Body of pancreas (tissue), 4 donors: ENCODE data around the gene TFB2M. TPM values are rescaled to one million over a fixed set of nuclear protein-coding genes. Genes with fewer than 3 reads are reported as not detected.

Experiments
- ATAC-seq: fragments of 150-250 bp; one replicate; pipeline ENCODE4 v1.9.1; 2016
- DNase-seq, 4 donors: peaks; one replicate each; pipeline ENCODE4 v3.0.0-alpha.2; 2019
- H3K27ac ChIP-seq, 4 donors: fragments of 200-600 bp; sonication (generic); 1 replicate in 3 of 4; 2 replicates in 1 of 4; pipeline versions ENCODE4 v1.5.1 to v1.6.1; 2016 to 2019; ENCODE audit warnings: mild to moderate bottlenecking in 1 of 4, mixed read lengths in 1 of 4, moderate library complexity in 1 of 4
- H3K27me3 ChIP-seq, 2 donors: fragments of 200-600 bp; sonication (generic); one replicate each; pipeline ENCODE4 v1.6.0; 2016; ENCODE audit warnings: mild to moderate bottlenecking in 1 of 2
- H3K36me3 ChIP-seq, 2 donors: fragments of 200-600 bp; sonication (generic); replicated peaks in 1 of 2; 2 replicates each; pipeline ENCODE4 v1.5.1; 2016; ENCODE audit warnings: low read depth in 2 of 2; ENCODE audit not compliant: insufficient read depth in 1 of 2
- H3K4me1 ChIP-seq: fragments of 200-600 bp; sonication (generic); one replicate; pipeline ENCODE4 v1.6.0; 2016
- H3K4me3 ChIP-seq, 2 donors: fragments of 200-600 bp; sonication (generic); 1 replicate in 1 of 2; 2 replicates in 1 of 2; pipeline ENCODE4 v1.5.1; 2016 to 2019
- H3K9me3 ChIP-seq, 3 donors: fragments of 200-600 bp; sonication (generic); 1 replicate in 2 of 3; 2 replicates in 1 of 3; pipeline ENCODE4 v1.5.1; 2016
- POLR2A ChIP-seq, 3 donors: fragments of 450-650 bp; IDR thresholded peaks; one replicate each; pipeline ENCODE4 v1.6.1; 2016; ENCODE audit warnings: antibody characterized with exemption in 3 of 3, mild to moderate bottlenecking in 2 of 3
- WGBS, 2 donors: methylation state at CpG; one replicate each; pipeline ENCODE4 v1.1.5; 2017; 5-methylcytosine and 5-hydroxymethylcytosine counted together
- intact Hi-C: fragments of 100-400 bp; cut with DNase I; formaldehyde crosslinking; loops from one replicate; pipeline ENCODE4 v1.15.1; 2023
- total RNA-seq, 2 donors: library from RNA; depleted of rRNA; stranded (reverse); fragments of >200 nt; gene quantifications; one replicate each; pipeline ENCODE4 v1.1.0, GENCODE V29; 2016
- TF ChIP-seq, protein P1 (sequence below), 7 experiments: fragments of 450-650 bp in 4 of 7; fragments of 200-600 bp in 3 of 7; sonication (generic) in 3 of 7; IDR thresholded peaks; one replicate each; pipeline ENCODE4 v1.5.1; 2016 to 2019; ENCODE audit warnings: antibody characterized with exemption in 7 of 7

Gene TFB2M
- total RNA-seq, 2 donors from 2014 or later: 2.3 to 8.3 TPM

DNA sequence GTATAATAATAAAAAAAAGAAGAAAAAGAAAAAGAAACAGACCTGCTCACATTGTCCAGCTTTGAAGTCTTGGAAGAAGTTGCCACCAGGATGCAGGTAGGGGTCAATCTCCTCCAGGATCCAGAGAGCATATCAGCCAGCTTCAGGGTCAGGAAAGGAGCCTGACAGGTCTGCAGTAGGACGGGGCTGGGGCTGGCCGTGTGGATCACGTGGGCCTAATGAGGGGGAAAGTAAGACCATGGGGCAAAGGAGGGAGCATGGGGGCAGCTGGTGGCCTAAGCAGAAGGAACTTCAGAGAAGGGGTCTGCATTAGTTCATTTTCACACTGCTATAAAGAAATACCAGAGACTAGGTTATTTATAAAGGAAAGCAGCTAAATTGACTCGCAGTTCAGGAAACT, 39.7 kb downstream of the TFB2M start:
- WGBS, 2 donors: 66 to 77% methylated on average over 4 of the region's 4 CpGs
- Histone ChIP-seq H3K4me3 (no peak overlapping the region), H3K27me3 (no peaks in the 10 kb centered on the region), H3K9me3 (peaks cover 0 to 9% (median 0%) of the 10 kb centered on the region in 3 donors), H3K4me1 (no peaks in the 10 kb centered on the region), H3K36me3 (no peaks in the 10 kb centered on the region), H3K27ac (no peak overlapping the region)
- no peak for TF ChIP-seq POLR2A (IDR thresholded peaks at IDR 0.05)
- TF ChIP-seq, protein P1, sequence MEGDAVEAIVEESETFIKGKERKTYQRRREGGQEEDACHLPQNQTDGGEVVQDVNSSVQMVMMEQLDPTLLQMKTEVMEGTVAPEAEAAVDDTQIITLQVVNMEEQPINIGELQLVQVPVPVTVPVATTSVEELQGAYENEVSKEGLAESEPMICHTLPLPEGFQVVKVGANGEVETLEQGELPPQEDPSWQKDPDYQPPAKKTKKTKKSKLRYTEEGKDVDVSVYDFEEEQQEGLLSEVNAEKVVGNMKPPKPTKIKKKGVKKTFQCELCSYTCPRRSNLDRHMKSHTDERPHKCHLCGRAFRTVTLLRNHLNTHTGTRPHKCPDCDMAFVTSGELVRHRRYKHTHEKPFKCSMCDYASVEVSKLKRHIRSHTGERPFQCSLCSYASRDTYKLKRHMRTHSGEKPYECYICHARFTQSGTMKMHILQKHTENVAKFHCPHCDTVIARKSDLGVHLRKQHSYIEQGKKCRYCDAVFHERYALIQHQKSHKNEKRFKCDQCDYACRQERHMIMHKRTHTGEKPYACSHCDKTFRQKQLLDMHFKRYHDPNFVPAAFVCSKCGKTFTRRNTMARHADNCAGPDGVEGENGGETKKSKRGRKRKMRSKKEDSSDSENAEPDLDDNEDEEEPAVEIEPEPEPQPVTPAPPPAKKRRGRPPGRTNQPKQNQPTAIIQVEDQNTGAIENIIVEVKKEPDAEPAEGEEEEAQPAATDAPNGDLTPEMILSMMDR (IDR thresholded peaks at IDR 0.05): no peak
- DNase-seq (no peak), ATAC-seq (no peak)
- intact Hi-C loops: no loop called here

DNA sequence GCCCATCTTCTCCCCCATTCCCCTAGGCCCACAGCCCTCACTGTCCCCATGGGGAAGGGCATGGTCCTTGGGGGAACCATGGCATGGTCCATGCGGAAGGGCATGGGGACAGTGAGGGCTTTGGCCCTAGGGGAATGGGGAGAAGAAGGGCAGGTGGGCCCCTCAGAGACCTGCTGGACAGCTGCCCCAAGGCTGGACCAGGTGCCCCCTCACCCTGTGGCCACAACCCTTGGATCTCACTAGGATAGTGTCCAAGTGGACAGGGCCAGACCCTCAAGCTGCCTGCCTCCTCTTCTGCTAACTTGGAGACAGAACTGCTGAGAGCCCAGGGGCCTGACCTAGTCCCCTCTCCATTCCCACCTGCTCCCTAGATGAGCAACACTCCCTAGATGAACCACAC, 46.5 kb downstream of the TFB2M start:
- Histone ChIP-seq H3K9me3 (peaks cover 0 to 20% (median 0%) of the 10 kb centered on the region in 3 donors), H3K36me3 (no peaks in the 10 kb centered on the region), H3K27me3 (no peaks in the 10 kb centered on the region), H3K4me3 (no peak overlapping the region), H3K27ac (no peak overlapping the region), H3K4me1 (no peaks in the 10 kb centered on the region)
- intact Hi-C loops: no loop called here
- no peak for TF ChIP-seq POLR2A (IDR thresholded peaks at IDR 0.05)
- TF ChIP-seq, protein P1 (IDR thresholded peaks at IDR 0.05): no peak
- DNase-seq (no peak), ATAC-seq (no peak)
- 33 to 100% methylated on average over 1 of the region's 1 CpG for WGBS, 2 donors

DNA sequence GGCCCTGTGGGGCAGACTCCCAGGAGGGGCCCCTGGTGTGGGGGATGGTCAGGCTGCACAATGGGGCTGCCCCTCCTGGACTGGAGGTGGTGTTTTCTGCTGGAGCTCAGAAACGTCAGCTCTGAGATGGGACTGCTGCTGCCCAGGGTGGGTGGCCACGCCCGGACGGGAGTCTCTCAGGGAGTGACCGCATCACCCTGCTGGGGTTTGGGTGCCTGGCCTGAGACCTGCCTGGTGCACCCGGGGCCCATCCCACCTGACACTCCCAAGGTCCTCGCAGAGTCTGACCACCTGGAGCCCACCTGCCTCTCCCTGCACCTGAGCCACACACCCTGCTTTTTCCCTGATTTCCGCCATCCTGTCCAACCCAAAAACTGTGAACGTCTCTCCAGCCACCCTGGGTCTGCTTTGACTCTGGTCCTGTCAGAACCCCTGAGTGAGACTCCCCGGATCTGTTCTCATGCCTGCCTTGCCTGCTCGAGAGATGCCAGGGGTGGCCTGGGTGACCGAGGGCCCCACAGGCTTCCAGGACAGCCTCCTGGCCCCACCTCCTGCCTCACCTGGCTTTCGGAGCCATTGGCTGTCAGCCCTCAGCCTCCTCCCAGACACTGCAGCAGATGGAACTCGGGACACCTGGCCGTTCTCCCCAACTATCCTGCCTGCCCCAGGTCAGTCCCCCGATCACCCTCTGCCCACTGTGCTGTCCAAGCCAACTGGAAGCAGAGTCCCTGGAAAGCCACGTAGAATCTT, 47.4 kb downstream of the TFB2M start:
- 73 to 81% methylated on average over 15 to 17 of the region's 17 CpGs for WGBS, 2 donors
- Histone ChIP-seq H3K4me1 (no peaks in the 10 kb centered on the region), H3K36me3 (no peaks in the 10 kb centered on the region), H3K27ac (no peak overlapping the region), H3K9me3 (peaks cover 0 to 27% (median 0%) of the 10 kb centered on the region in 3 donors), H3K27me3 (no peaks in the 10 kb centered on the region), H3K4me3 (no peak overlapping the region)
- no peak for TF ChIP-seq POLR2A (IDR thresholded peaks at IDR 0.05)
- TF ChIP-seq, protein P1 (IDR thresholded peaks at IDR 0.05): no peak
- intact Hi-C loops: no loop called here
- DNase-seq: no peak
- no peak for ATAC-seq

DNA sequence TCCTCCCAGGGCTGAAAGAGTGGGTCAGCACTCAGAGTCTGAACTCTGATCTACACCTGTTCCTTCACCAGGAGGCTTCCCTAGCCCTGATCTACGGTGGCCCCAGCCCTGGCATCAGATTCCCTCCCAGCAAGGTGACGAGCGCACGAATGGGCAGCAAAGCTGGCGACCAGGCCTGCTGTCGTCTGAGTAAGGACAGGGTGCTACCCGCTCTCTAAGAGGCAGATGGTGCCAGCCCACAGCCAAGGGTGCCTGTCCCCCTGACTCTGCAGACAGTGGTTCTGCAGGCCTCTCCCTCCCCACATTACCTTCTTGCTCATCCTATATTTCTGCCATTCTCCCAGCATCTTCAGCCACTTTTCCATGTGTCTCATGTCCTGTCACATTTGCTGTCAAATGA, 48.7 kb downstream of the TFB2M start:
- TF ChIP-seq, protein P1 (IDR thresholded peaks at IDR 0.05): no peak
- no peak for TF ChIP-seq POLR2A (IDR thresholded peaks at IDR 0.05)
- 76% methylated on average over 7 of the region's 7 CpGs; no CpG with 5 or more reads in 1 of the 2 donors for WGBS, 2 donors
- intact Hi-C loops: no loop called here

DNA sequence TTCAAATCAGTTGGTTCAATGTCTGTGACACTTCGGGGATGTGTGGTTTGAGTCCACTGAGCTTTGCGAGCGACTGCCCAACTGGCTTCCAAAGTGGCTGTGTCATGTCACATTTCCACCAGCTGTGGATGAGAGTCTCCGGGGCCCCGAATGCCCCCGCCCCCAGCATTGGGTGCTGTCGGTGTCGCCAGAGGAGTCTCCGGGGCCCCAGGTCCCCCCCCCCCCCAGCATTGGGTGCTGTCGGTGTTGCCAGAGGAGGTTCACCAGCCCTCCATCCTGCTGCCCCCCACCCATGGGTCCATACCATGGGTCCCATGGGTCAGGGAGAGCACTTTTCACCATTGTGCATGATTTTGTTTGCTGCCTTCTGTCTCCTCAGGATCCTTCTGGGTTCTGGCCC, 49.9 kb downstream of the TFB2M start:
- DNase-seq (no peak), ATAC-seq (no peak)
- Histone ChIP-seq H3K36me3 (no peaks in the 10 kb centered on the region), H3K27ac (no peak overlapping the region), H3K27me3 (no peaks in the 10 kb centered on the region), H3K4me1 (no peaks in the 10 kb centered on the region), H3K9me3 (peaks cover 0 to 27% (median 0%) of the 10 kb centered on the region in 3 donors), H3K4me3 (no peak overlapping the region)
- 82 to 94% methylated on average over 7 to 8 of the region's 10 CpGs for WGBS, 2 donors
- intact Hi-C loops: no loop called here
- TF ChIP-seq, protein P1 (IDR thresholded peaks at IDR 0.05): no peak
- TF ChIP-seq POLR2A (IDR thresholded peaks at IDR 0.05): no peak

More for the DNA sequence above, 48.7 kb downstream of the TFB2M start:
- H3K9me3 ChIP-seq: peaks cover 0 to 27% (median 0%) of the 10 kb centered on the region in 3 donors
- no peak overlapping the region for H3K27ac ChIP-seq
- DNase-seq: no peak
- H3K4me3 ChIP-seq: no peak overlapping the region
- no peaks in the 10 kb centered on the region for H3K4me1 ChIP-seq
- ATAC-seq: no peak
- no peaks in the 10 kb centered on the region for H3K36me3 ChIP-seq
- H3K27me3 ChIP-seq: no peaks in the 10 kb centered on the region
